MCF 10A (cell line): ENCODE data around the gene C1QL1. TPM values are rescaled to one million over a fixed set of nuclear protein-coding genes. Genes with fewer than 3 reads are reported as not detected.

Experiments used
- BruUV-seq: library from RNA; stranded (reverse); fragments of 400-500 nt; replicated peaks from 2 replicates; lab custom pipeline; 2021; lab: Mats Ljungman, UMichigan
- CTCF ChIA-PET: fragments of 300-600 bp; sonication (Branson Sonifier 250); formaldehyde crosslinking; extraction: SDS; loops from one replicate; lab custom pipeline; 2021; ENCODE audit warnings: antibody characterized with exemption, inconsistent platforms; lab: Yijun Ruan, JAX
- POLR2A ChIA-PET: fragments of 300-600, 350-650 bp; sonication (Branson Sonifier 250); formaldehyde crosslinking; extraction: SDS; loops from one replicate; lab custom pipeline; 2020; ENCODE audit warnings: antibody characterized with exemption, inconsistent platforms; lab: Yijun Ruan, JAX
- DNase-seq: peaks from one replicate; pipeline ENCODE4 v3.0.0-alpha.2; 2018; ENCODE audit not compliant: unreplicated experiment
- H3K27ac Mint-ChIP-seq: one replicate; pipeline ENCODE4 v1.8.0; 2022; ENCODE audit warnings: mild to moderate bottlenecking, low read depth, mixed read lengths; ENCODE audit not compliant: unreplicated experiment
- H3K27me3 Mint-ChIP-seq: one replicate; pipeline ENCODE4 v1.8.0; 2022; ENCODE audit warnings: mixed read lengths; ENCODE audit not compliant: insufficient read depth, unreplicated experiment
- H3K36me3 Mint-ChIP-seq: one replicate; pipeline ENCODE4 v1.8.0; 2022; ENCODE audit warnings: mild to moderate bottlenecking, moderate library complexity, mixed read lengths; ENCODE audit not compliant: insufficient read depth, unreplicated experiment
- H3K4me1 Mint-ChIP-seq: one replicate; pipeline ENCODE4 v1.8.0; 2022; ENCODE audit warnings: mixed read lengths; ENCODE audit not compliant: insufficient read depth, unreplicated experiment
- H3K4me3 Mint-ChIP-seq: one replicate; pipeline ENCODE4 v1.8.0; 2022; ENCODE audit warnings: mild to moderate bottlenecking, moderate library complexity, mixed read lengths; ENCODE audit not compliant: unreplicated experiment
- H3K9me3 Mint-ChIP-seq: one replicate; pipeline ENCODE4 v1.8.0; 2022; ENCODE audit warnings: mixed read lengths; ENCODE audit not compliant: unreplicated experiment
- intact Hi-C: fragments of 100-400 bp; cut with micrococcal nuclease; formaldehyde crosslinking; loops from 2 replicates; pipeline ENCODE4 v1.14.1; 2022
- total RNA-seq: library from RNA; stranded (reverse); gene quantifications from 2 replicates; pipeline ENCODE4 v1.2.3, GENCODE V29; 2022
- TF ChIP-seq, protein P1 (sequence below): fragments of 200-600 bp; IDR thresholded peaks from one replicate; pipeline ENCODE4 v1.8.0; 2022; ENCODE audit warnings: antibody characterized with exemption, mild to moderate bottlenecking; ENCODE audit not compliant: unreplicated experiment

The C1QL1 gene
- total RNA-seq, 1 experiment from 2014 or later, result 0.96 TPM

DNA sequence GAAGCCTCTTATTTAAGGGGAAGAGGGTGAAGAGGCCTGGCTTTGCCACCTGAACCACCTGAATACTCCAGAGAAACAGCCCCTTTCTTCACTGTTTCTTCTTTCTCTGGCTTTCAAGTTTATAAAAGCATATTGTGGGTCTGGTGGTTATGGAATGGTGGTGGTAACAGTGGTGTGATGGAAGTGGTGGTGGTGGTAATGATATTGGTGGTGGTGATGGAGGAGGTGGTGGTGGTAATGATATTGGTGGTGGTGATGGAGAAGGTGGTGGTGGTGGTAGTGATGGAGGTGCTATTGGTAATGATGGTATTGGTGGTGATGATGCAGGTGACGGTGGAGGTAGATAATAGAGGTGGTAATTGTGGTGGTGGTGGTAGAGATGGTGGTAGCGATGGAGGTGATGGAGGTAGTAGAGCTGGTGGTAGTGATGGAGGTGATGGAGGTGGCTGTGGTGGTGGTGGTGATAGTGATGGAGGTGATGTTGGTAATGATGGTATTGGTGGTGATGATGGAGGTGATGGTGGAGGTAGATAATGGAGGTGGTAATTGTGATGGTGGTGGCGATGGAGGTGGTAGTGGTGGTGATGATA lies 14.1 kb upstream of the C1QL1 start:
- peak overlapping the region; percentile 70 for H3K4me3 Mint-ChIP-seq
- intact Hi-C loops, result no loop called here
- H3K27ac Mint-ChIP-seq, result peak overlapping the region; percentile 90
- H3K27me3 Mint-ChIP-seq, result no peaks in the 10 kb centered on the region
- no peaks in the 10 kb centered on the region for H3K36me3 Mint-ChIP-seq
- peaks cover 7% of the 10 kb centered on the region for H3K9me3 Mint-ChIP-seq
- peaks cover 20% of the 10 kb centered on the region for H3K4me1 Mint-ChIP-seq
- TF ChIP-seq, protein P1, sequence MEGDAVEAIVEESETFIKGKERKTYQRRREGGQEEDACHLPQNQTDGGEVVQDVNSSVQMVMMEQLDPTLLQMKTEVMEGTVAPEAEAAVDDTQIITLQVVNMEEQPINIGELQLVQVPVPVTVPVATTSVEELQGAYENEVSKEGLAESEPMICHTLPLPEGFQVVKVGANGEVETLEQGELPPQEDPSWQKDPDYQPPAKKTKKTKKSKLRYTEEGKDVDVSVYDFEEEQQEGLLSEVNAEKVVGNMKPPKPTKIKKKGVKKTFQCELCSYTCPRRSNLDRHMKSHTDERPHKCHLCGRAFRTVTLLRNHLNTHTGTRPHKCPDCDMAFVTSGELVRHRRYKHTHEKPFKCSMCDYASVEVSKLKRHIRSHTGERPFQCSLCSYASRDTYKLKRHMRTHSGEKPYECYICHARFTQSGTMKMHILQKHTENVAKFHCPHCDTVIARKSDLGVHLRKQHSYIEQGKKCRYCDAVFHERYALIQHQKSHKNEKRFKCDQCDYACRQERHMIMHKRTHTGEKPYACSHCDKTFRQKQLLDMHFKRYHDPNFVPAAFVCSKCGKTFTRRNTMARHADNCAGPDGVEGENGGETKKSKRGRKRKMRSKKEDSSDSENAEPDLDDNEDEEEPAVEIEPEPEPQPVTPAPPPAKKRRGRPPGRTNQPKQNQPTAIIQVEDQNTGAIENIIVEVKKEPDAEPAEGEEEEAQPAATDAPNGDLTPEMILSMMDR, result no peak
- no TSS peak for BruUV-seq
- CTCF ChIA-PET, result interaction anchor here (1.3 kb wide), 1 partner anchor 40 kb away, joined by 3 read pairs; no protein-coding TSS in a partner anchor
- POLR2A ChIA-PET, result interaction anchor here (0.7 to 1.8 kb wide), 9 partner anchors 10 to 124 kb away, joined by 3 to 14 read pairs (median 3); partner anchors contain the start of genes C1QL1 and EFTUD2
- no peak for DNase-seq

DNA sequence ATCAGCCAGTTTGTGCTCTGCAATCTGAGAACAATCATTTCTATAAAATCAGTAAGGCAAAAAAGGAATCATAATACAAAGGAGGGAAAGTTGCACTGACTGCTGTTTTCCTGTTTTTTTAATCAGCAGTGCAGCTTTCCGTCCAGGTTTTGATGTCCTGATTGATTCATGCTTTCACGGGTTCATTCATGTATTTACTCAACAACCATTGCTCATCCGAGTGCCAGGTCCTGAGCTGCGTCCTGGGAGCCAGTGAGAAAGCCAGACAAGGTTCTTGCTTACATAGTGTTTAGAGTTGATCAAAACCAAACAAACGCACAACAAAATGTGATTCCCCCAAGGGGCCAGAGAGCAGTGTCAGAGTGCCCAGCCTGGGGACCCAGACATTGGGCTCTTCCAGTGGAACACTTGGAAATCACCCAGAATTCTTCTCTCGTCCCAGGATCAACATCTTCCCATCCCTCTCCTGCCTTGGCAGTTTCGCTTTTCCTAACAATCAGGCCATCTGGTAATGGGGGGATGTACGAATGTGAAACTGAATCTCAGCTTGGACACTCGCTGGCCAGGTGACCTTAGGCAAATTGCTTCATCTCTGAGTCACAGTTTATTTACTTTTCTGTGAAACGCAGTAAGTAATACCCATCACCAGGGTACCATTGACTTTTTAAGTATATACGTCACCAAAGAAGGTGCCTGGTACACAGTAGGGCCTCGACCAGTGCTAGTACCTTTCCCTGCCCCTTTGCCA lies 13.3 kb upstream of the C1QL1 start:
- DNase-seq, result peak; percentile 88
- TF ChIP-seq, protein P1, result no peak
- no TSS peak for BruUV-seq
- ChIA-PET POLR2A (interaction anchor here (0.7 to 1.8 kb wide), 13 partner anchors 9 to 335 kb away, joined by 3 to 14 read pairs (median 3); partner anchors contain the start of genes ACBD4, C1QL1, EFTUD2 and NMT1), CTCF (interaction anchor here (0.6 to 1.3 kb wide), 5 partner anchors 38 to 118 kb away, joined by 3 to 4 read pairs (median 3); no protein-coding TSS in a partner anchor)
- peaks cover 20% of the 10 kb centered on the region for H3K4me1 Mint-ChIP-seq
- H3K27ac Mint-ChIP-seq, result peak overlapping the region; percentile 90
- intact Hi-C loops, result loop anchor here (1.0 kb wide), 1 partner anchor 63 kb away; no protein-coding TSS in a partner anchor
- no peaks in the 10 kb centered on the region for H3K36me3 Mint-ChIP-seq
- H3K27me3 Mint-ChIP-seq, result no peaks in the 10 kb centered on the region
- H3K4me3 Mint-ChIP-seq, result peak overlapping the region; percentile 70
- H3K9me3 Mint-ChIP-seq, result peaks cover 7% of the 10 kb centered on the region

DNA sequence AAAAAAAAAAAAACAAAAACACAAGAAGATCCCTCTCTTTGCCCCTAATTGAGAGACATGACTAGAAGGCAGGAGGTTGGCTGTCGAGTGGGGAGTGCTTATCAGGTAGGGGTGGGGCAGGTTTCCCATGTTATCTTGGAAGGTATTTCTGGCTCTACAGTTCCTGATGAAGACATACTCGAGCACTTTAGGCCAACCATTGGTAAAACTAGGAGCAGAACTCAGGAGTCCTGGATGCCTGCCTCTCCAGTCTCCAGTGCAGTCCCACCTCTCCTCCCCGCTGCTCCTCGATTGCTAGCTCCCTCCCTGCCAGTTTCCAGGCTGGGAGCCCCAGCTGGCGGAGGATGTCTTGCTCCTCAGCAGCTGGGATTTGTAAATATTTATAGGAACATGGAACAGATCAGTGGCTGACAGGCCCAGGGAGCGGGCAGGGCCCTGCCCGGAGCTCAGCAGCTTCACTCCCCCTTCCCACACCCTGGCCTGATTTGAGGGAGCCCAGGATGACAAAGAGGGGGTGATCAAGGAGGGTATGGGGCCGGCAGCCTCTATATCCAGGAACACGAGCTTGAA lies 11.4 kb upstream of the C1QL1 start:
- Mint-ChIP-seq H3K27me3 (no peaks in the 10 kb centered on the region), H3K9me3 (peaks cover 7% of the 10 kb centered on the region), H3K27ac (no peak overlapping the region), H3K36me3 (no peaks in the 10 kb centered on the region), H3K4me3 (no peak overlapping the region), H3K4me1 (peaks cover 20% of the 10 kb centered on the region)
- DNase-seq, result no peak
- no TSS peak for BruUV-seq
- POLR2A ChIA-PET, result no interaction called here
- CTCF ChIA-PET, result no interaction called here
- TF ChIP-seq, protein P1, result no peak
- intact Hi-C loops, result no loop called here

GRCh38 chr17:44978807-44979206 lies 10.7 kb upstream of the C1QL1 start:
- DNase-seq, result no peak
- H3K36me3 Mint-ChIP-seq, result no peaks in the 10 kb centered on the region
- H3K4me3 Mint-ChIP-seq, result no peak overlapping the region
- no TSS peak for BruUV-seq
- ChIA-PET POLR2A (no interaction called here), CTCF (no interaction called here)
- intact Hi-C loops, result no loop called here
- peaks cover 20% of the 10 kb centered on the region for H3K4me1 Mint-ChIP-seq
- TF ChIP-seq, protein P1, result no peak
- no peak overlapping the region for H3K27ac Mint-ChIP-seq
- H3K9me3 Mint-ChIP-seq, result peaks cover 7% of the 10 kb centered on the region
- H3K27me3 Mint-ChIP-seq, result no peaks in the 10 kb centered on the region
